WTC11 (cell line): Measurements from ENCODE around the gene BFSP1. TPM values are rescaled to one million over a fixed set of nuclear protein-coding genes. Genes with fewer than 3 reads are reported as not detected.

ENCODE experiments used
- ATAC-seq: fragments of 200-7000 bp; cut with Tn5 transposase; 2 replicates; pipeline ENCODE4 v1.10.0; 2021; ENCODE audit warnings: mild to moderate bottlenecking, moderate library complexity
- CTCF ChIA-PET: fragments of 300-600 bp; sonication (Branson Sonifier 250); formaldehyde crosslinking; loops from one replicate; lab custom pipeline; 2021; ENCODE audit warnings: antibody characterized with exemption; lab: Charles Lee
- POLR2A ChIA-PET: fragments of 350-600 bp; sonication (Branson Sonifier 250); formaldehyde crosslinking; loops from one replicate; lab custom pipeline; 2021; ENCODE audit warnings: antibody characterized with exemption; lab: Charles Lee
- DNase-seq: peaks from one replicate; pipeline ENCODE4 v3.0.0; 2021; ENCODE audit warnings: low spot score
- H3K27ac Mint-ChIP-seq: 2 replicates; pipeline ENCODE4 v1.8.0; 2021; ENCODE audit warnings: mixed read lengths
- H3K27me3 Mint-ChIP-seq: 2 replicates; pipeline ENCODE4 v1.8.0; 2021; ENCODE audit warnings: low read depth, mild to moderate bottlenecking, moderate library complexity, mixed read lengths
- H3K36me3 Mint-ChIP-seq: 2 replicates; pipeline ENCODE4 v1.8.0; 2021; ENCODE audit warnings: mixed read lengths
- H3K4me1 Mint-ChIP-seq: 2 replicates; pipeline ENCODE4 v1.8.0; 2022; ENCODE audit warnings: mixed read lengths
- H3K4me3 Mint-ChIP-seq: 2 replicates; pipeline ENCODE4 v1.8.0; 2021; ENCODE audit warnings: mild to moderate bottlenecking, moderate library complexity, mixed read lengths
- H3K9me3 Mint-ChIP-seq: 2 replicates; pipeline ENCODE4 v1.8.0; 2021; ENCODE audit warnings: mixed read lengths
- EMX1 ChIP-seq: fragments of 250-450 bp; sonication (Bioruptor Pico); IDR thresholded peaks from 2 replicates; pipeline ENCODE4 v1.8.0; 2021; ENCODE audit warnings: mild to moderate bottlenecking
- GTF2I ChIP-seq: fragments of 250-450 bp; sonication (Bioruptor Pico); conservative IDR thresholded peaks from 2 replicates; pipeline ENCODE4 v1.4.0; 2021; ENCODE audit warnings: mild to moderate bottlenecking
- JAZF1 ChIP-seq: fragments of 250-450 bp; sonication (Bioruptor Pico); IDR thresholded peaks from 2 replicates; pipeline ENCODE4 v1.9.0; 2021; ENCODE audit warnings: moderate library complexity, mild to moderate bottlenecking, inconsistent platforms
- JUN ChIP-seq: sonication (generic); formaldehyde crosslinking; IDR thresholded peaks from 2 replicates; pipeline ENCODE4 v1.8.0; 2023; ENCODE audit warnings: mild to moderate bottlenecking, missing genetic modification reagents
- NFE2L1 ChIP-seq: sonication (generic); formaldehyde crosslinking; IDR thresholded peaks from 2 replicates; pipeline ENCODE4 v1.8.1; 2023; ENCODE audit warnings: missing genetic modification reagents
- NFYB ChIP-seq: sonication (generic); formaldehyde crosslinking; conservative IDR thresholded peaks from 2 replicates; pipeline ENCODE4 v1.8.0; 2022; ENCODE audit warnings: low read depth, missing genetic modification reagents
- TP53 ChIP-seq: sonication (generic); formaldehyde crosslinking; IDR thresholded peaks from 2 replicates; pipeline ENCODE4 v1.8.1; 2023; ENCODE audit warnings: mild to moderate bottlenecking, missing genetic modification reagents
- total RNA-seq: library from RNA; stranded (reverse); gene quantifications from 3 replicates; pipeline ENCODE4 v1.2.3, GENCODE V29; 2021
- TF ChIP-seq, protein P1 (sequence below): sonication (generic); formaldehyde crosslinking; IDR thresholded peaks from 2 replicates; pipeline ENCODE4 v1.8.1; 2022; ENCODE audit warnings: mild to moderate bottlenecking, missing genetic modification reagents, moderate library complexity, borderline replicate concordance
- TF ChIP-seq, protein P2 (sequence below): fragments of 250-450 bp; sonication (Bioruptor Pico); IDR thresholded peaks from 2 replicates; pipeline ENCODE4 v1.9.0; 2021; ENCODE audit warnings: mild to moderate bottlenecking
- TF ChIP-seq, protein P3 (sequence below): fragments of 250-450 bp; sonication (Bioruptor Pico); IDR thresholded peaks from 2 replicates; pipeline ENCODE4 v1.8.0; 2021; ENCODE audit warnings: mild to moderate bottlenecking
- TF ChIP-seq, protein P4 (sequence below): sonication (generic); formaldehyde crosslinking; IDR thresholded peaks from 2 replicates; pipeline ENCODE4 v1.8.1; 2023; ENCODE audit warnings: mild to moderate bottlenecking, missing genetic modification reagents, borderline replicate concordance

The BFSP1 gene
- total RNA-seq, 1 experiment from 2014 or later, result 3.0 TPM

DNA sequence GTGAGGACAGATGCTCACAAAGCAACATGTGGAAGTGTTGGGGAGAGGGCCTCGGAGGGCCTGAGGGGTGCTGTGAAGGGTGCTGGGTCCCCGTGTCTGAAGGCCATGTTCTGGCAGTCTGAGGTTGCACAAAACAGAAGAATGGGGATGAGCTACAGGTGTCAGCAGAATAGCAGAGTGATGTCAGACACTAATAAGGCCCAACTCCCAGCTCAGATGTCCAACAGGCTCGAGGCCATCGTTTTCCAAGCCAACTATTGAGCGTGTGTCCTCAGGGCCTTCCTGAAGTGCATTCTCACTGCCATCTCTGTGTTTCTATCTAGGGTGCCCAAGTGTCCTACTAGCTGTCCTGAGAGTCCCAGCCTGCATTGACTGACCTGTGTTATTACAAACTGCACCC, 7.9 kb downstream of the BFSP1 start (continued):
- TF ChIP-seq NFYB (CRISPR knock-in tag), result no peak
- TF ChIP-seq, protein P1, sequence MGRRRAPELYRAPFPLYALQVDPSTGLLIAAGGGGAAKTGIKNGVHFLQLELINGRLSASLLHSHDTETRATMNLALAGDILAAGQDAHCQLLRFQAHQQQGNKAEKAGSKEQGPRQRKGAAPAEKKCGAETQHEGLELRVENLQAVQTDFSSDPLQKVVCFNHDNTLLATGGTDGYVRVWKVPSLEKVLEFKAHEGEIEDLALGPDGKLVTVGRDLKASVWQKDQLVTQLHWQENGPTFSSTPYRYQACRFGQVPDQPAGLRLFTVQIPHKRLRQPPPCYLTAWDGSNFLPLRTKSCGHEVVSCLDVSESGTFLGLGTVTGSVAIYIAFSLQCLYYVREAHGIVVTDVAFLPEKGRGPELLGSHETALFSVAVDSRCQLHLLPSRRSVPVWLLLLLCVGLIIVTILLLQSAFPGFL (CRISPR knock-in tag), result no peak

DNA sequence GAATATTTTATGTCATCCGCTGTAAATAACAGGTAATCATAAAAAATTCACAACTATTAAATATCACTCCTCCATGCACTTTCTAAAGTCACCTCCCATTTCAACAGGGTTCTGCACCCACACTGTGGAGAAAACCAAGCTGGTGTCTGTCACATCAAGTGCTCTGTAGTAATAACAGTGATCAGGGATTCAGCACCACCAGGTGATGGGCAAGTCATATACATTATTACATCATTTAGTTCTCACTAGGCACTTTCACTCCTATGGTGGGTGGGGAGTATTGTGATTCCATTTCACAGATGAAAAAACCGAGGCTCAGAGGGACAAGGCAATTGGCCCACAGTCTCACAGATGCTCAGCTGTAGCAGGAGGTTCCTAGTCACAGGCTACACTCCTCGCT, 8.7 kb downstream of the BFSP1 start:
- ATAC-seq (no peak), DNase-seq (no peak)
- Mint-ChIP-seq H3K9me3 (peaks cover 8% of the 10 kb centered on the region; the same call in 1 of the 2 replicates), H3K27me3 (no peaks in the 10 kb centered on the region), H3K27ac (no peak overlapping the region), H3K4me3 (no peak overlapping the region), H3K36me3 (no peaks in the 10 kb centered on the region), H3K4me1 (peaks cover 5% of the 10 kb centered on the region)
- POLR2A ChIA-PET, result no interaction called here
- CTCF ChIA-PET, result no interaction called here
- TF ChIP-seq, protein P2, sequence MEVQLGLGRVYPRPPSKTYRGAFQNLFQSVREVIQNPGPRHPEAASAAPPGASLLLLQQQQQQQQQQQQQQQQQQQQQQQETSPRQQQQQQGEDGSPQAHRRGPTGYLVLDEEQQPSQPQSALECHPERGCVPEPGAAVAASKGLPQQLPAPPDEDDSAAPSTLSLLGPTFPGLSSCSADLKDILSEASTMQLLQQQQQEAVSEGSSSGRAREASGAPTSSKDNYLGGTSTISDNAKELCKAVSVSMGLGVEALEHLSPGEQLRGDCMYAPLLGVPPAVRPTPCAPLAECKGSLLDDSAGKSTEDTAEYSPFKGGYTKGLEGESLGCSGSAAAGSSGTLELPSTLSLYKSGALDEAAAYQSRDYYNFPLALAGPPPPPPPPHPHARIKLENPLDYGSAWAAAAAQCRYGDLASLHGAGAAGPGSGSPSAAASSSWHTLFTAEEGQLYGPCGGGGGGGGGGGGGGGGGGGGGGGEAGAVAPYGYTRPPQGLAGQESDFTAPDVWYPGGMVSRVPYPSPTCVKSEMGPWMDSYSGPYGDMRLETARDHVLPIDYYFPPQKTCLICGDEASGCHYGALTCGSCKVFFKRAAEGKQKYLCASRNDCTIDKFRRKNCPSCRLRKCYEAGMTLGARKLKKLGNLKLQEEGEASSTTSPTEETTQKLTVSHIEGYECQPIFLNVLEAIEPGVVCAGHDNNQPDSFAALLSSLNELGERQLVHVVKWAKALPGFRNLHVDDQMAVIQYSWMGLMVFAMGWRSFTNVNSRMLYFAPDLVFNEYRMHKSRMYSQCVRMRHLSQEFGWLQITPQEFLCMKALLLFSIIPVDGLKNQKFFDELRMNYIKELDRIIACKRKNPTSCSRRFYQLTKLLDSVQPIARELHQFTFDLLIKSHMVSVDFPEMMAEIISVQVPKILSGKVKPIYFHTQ (CRISPR knock-in tag), result no peak
- TF ChIP-seq JUN (CRISPR knock-in tag) (no peak), GTF2I (CRISPR knock-in tag) (no peak), JAZF1 (CRISPR knock-in tag) (no peak), TP53 (CRISPR knock-in tag) (no peak), NFE2L1 (CRISPR knock-in tag) (no peak)

DNA sequence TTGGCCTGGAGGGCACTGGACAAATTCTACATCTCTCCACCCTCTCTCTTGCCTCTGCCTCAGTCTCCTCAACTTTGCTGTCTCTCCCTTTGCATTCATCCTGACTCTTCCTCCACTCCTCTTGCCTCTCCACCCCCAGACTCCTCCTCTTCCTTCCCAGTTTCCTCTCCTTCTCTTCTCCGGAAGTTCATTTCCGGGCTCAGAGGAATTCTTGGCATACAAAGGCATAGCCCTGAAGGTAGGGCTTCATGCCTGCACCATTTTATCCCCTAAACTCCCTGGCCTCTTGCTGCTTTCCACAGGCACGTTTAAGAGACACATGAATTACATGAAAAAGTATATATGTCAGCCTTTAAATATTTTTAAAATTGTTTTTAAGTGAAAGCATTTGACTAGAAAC, 10.6 kb downstream of the BFSP1 start:
- TF ChIP-seq, protein P3, sequence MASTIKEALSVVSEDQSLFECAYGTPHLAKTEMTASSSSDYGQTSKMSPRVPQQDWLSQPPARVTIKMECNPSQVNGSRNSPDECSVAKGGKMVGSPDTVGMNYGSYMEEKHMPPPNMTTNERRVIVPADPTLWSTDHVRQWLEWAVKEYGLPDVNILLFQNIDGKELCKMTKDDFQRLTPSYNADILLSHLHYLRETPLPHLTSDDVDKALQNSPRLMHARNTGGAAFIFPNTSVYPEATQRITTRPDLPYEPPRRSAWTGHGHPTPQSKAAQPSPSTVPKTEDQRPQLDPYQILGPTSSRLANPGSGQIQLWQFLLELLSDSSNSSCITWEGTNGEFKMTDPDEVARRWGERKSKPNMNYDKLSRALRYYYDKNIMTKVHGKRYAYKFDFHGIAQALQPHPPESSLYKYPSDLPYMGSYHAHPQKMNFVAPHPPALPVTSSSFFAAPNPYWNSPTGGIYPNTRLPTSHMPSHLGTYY (CRISPR knock-in tag), result no peak
- no peak for TF ChIP-seq EMX1 (CRISPR knock-in tag)
- TF ChIP-seq, protein P4, sequence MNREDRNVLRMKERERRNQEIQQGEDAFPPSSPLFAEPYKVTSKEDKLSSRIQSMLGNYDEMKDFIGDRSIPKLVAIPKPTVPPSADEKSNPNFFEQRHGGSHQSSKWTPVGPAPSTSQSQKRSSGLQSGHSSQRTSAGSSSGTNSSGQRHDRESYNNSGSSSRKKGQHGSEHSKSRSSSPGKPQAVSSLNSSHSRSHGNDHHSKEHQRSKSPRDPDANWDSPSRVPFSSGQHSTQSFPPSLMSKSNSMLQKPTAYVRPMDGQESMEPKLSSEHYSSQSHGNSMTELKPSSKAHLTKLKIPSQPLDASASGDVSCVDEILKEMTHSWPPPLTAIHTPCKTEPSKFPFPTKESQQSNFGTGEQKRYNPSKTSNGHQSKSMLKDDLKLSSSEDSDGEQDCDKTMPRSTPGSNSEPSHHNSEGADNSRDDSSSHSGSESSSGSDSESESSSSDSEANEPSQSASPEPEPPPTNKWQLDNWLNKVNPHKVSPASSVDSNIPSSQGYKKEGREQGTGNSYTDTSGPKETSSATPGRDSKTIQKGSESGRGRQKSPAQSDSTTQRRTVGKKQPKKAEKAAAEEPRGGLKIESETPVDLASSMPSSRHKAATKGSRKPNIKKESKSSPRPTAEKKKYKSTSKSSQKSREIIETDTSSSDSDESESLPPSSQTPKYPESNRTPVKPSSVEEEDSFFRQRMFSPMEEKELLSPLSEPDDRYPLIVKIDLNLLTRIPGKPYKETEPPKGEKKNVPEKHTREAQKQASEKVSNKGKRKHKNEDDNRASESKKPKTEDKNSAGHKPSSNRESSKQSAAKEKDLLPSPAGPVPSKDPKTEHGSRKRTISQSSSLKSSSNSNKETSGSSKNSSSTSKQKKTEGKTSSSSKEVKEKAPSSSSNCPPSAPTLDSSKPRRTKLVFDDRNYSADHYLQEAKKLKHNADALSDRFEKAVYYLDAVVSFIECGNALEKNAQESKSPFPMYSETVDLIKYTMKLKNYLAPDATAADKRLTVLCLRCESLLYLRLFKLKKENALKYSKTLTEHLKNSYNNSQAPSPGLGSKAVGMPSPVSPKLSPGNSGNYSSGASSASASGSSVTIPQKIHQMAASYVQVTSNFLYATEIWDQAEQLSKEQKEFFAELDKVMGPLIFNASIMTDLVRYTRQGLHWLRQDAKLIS, result no peak
- no peak overlapping the region for H3K4me3 Mint-ChIP-seq
- no peaks in the 10 kb centered on the region for H3K36me3 Mint-ChIP-seq
- CTCF ChIA-PET, result no interaction called here
- DNase-seq (no peak), ATAC-seq (peak; percentile 82)
- POLR2A ChIA-PET, result interaction anchor here (1.1 kb wide), 1 partner anchor 22 kb away, joined by 3 read pairs; no protein-coding TSS in a partner anchor
- peaks cover 5% of the 10 kb centered on the region for H3K4me1 Mint-ChIP-seq
- H3K27me3 Mint-ChIP-seq, result no peaks in the 10 kb centered on the region
- peaks cover 8% of the 10 kb centered on the region for H3K9me3 Mint-ChIP-seq
- no peak overlapping the region for H3K27ac Mint-ChIP-seq
